AG04450 (cell line): ENCODE results near the gene CHAF1A. TPM values are rescaled to one million over a fixed set of nuclear protein-coding genes. Genes with fewer than 3 reads are reported as not detected.

Experiments
- CTCF ChIA-PET: fragments of 300-600, 350-600 bp; formaldehyde crosslinking; extraction: SDS; loops from one replicate; lab custom pipeline; 2022; ENCODE audit warnings: antibody characterized with exemption, inconsistent platforms; lab: Charles Lee
- POLR2A ChIA-PET: fragments of 350-600 bp; formaldehyde crosslinking; extraction: SDS; loops from one replicate; lab custom pipeline; 2021; ENCODE audit warnings: antibody characterized with exemption, inconsistent platforms; lab: Yijun Ruan, JAX
- DNase-seq: peaks from one replicate; pipeline ENCODE4 v3.0.0-alpha.2; 2011; ENCODE audit warnings: low read depth, low spot score
- H3K27ac ChIP-seq: one replicate; pipeline ENCODE4 v1.5.1; 2012; ENCODE audit warnings: low read depth, low read length, control low read depth
- H3K27me3 ChIP-seq: one replicate; pipeline ENCODE4 v1.6.0; 2012; ENCODE audit warnings: low read length; ENCODE audit not compliant: control insufficient read depth, insufficient read depth
- H3K4me3 ChIP-seq: 2 replicates; pipeline ENCODE4 v1.5.1; 2011; ENCODE audit warnings: mild to moderate bottlenecking, low read depth, low read length, control low read depth
- H3K9me3 ChIP-seq: 2 replicates; pipeline ENCODE4 v1.5.1; 2012; ENCODE audit warnings: low read length; ENCODE audit not compliant: control insufficient read depth, insufficient read depth
- CTCF ChIP-seq: IDR thresholded peaks from 2 replicates; pipeline ENCODE4 v1.5.1; 2011; ENCODE audit warnings: low read depth, low read length, control low read depth, inconsistent platforms
- polyA plus RNA-seq: library from polyadenylated mRNA; depleted of rRNA; stranded (reverse); fragments of >200 nt; gene quantifications from 2 replicates; pipeline ENCODE4 v1.2.3, GENCODE V29; 2011

CHAF1A gene
- polyA plus RNA-seq, 1 experiment: 5.0 TPM

- no peak overlapping the region for H3K4me3 ChIP-seq
- CTCF ChIA-PET: no interaction called here
- POLR2A ChIA-PET: interaction anchor here (1.2 to 1.7 kb wide), 2 partner anchors 11 to 17 kb away, joined by 3 to 4 read pairs; partner anchors contain the start of gene MPND
- TF ChIP-seq CTCF: no peak
- no peaks in the 10 kb centered on the region for H3K27me3 ChIP-seq
- no peak for DNase-seq
- H3K27ac ChIP-seq: no peak overlapping the region
- no peaks in the 10 kb centered on the region; the same call in 1 of the 2 replicates for H3K9me3 ChIP-seq
Observed at GRCh38 chr19:4360081-4360569, 42.3 kb upstream of the CHAF1A start.

- H3K9me3 ChIP-seq: no peaks in the 10 kb centered on the region; the same call in 1 of the 2 replicates
Observed at GRCh38 chr19:4360641-4361151, 41.7 kb upstream of the CHAF1A start.

GRCh38 chr19:4361152-4362046 is 41.0 kb upstream of the CHAF1A start:
- H3K4me3 ChIP-seq: no peak overlapping the region
- CTCF ChIA-PET: interaction anchor here (1.4 to 2.6 kb wide), 2 partner anchors 9 to 39 kb away, joined by 3 to 15 read pairs; partner anchors contain the start of gene SH3GL1
- no peaks in the 10 kb centered on the region; the same call in 1 of the 2 replicates for H3K9me3 ChIP-seq
- no peak for DNase-seq
- POLR2A ChIA-PET: interaction anchor here (0.9 to 1.7 kb wide), 2 partner anchors 10 to 19 kb away, joined by 3 read pairs; partner anchors contain the start of gene MPND
- H3K27ac ChIP-seq: no peak overlapping the region
- H3K27me3 ChIP-seq: no peaks in the 10 kb centered on the region
- no peak for TF ChIP-seq CTCF

More at GRCh38 chr19:4360641-4361151, 41.7 kb upstream of the CHAF1A start:
- ChIA-PET CTCF (no interaction called here), POLR2A (interaction anchor here (0.9 to 1.7 kb wide), 2 partner anchors 11 to 18 kb away, joined by 3 read pairs; partner anchors contain the start of gene MPND)
- H3K27ac ChIP-seq: no peak overlapping the region
- no peak for DNase-seq
- TF ChIP-seq CTCF: no peak
- H3K4me3 ChIP-seq: no peak overlapping the region
- no peaks in the 10 kb centered on the region for H3K27me3 ChIP-seq

GRCh38 chr19:4362101-4362828 is 40.2 kb upstream of the CHAF1A start:
- Histone ChIP-seq H3K4me3 (no peak overlapping the region), H3K27me3 (no peaks in the 10 kb centered on the region), H3K9me3 (no peaks in the 10 kb centered on the region; the same call in 1 of the 2 replicates), H3K27ac (no peak overlapping the region)
- ChIA-PET CTCF (interaction anchor here (1.4 to 2.6 kb wide), 2 partner anchors 9 to 38 kb away, joined by 3 to 15 read pairs; partner anchors contain the start of gene SH3GL1), POLR2A (no interaction called here)
- no peak for TF ChIP-seq CTCF
- DNase-seq: no peak
